Spleen (tissue), 7 donors: Measurements from ENCODE around the gene TRIM74.
"Not testable (repeated sequence)": the region's sequence is repeated elsewhere in the genome, so short reads cannot be mapped to it uniquely, and the experiment has no call there.

ENCODE experiments used
- CTCF ChIP-seq, 11 experiments: fragments of 200-600 bp in 7 of 11; fragments of 450-650 bp in 4 of 11; sonication (generic) in 4 of 11; IDR thresholded peaks in 8 of 11; conservative IDR thresholded peaks in 3 of 11; 1 replicate in 7 of 11; 2 replicates in 4 of 11; pipeline versions ENCODE4 v1.4.0 to v1.8.0; 2016 to 2021; ENCODE audit warnings: antibody characterized with exemption in 11 of 11, inconsistent platforms in 4 of 11, mild to moderate bottlenecking in 1 of 11
- POLR2A ChIP-seq, 3 donors: fragments of 450-650 bp; IDR thresholded peaks; one replicate each; pipeline ENCODE4 v1.5.1; 2017; ENCODE audit warnings: antibody characterized with exemption in 3 of 3, mild to moderate bottlenecking in 1 of 3
- donor health status: DM: no; HTN: no; CAD: no; lungs with moderate emphysema.
- donor health status: DM: no; HTN: no; CAD: no.
- donor health status: DM: no; HTN: no; CAD: no.

DNA sequence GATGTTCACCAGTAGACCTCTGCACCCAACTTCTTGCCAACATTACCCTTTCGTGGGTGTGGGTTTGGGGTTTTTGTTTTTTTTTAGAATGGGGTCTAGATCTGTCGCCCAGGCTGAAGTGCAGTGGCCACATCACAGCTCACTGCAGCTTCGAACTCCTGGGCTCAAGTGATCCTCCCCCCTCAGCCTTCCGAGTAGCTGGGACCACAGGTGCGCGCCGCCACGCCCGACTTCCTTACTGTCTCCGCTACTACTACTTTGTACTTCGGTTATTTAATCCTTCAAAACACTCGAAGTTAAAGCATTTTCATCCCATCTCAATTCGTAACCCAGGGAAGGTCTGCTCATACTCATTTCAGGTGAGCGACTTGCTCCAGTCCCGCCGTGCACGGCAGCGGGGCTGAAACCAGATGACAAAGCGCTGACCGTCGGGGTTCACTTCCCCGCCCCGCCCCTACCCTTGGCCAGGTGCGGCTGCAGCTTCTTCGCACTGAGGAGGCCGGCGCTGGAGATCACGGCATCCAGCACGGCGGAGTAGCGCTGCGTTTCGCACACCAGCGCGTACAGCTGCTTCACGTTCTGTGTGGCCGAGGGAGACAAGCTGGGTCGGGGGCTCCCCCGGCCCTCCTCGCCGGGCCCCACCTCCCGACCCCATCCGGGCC is 15.2 kb downstream of the TRIM74 start:
- not testable (repeated sequence) for TF ChIP-seq POLR2A (IDR thresholded peaks at IDR 0.05); CTCF (IDR thresholded peaks at IDR 0.05 in 8 of 11, conservative IDR thresholded peaks at IDR 0.05 in 3 of 11)
